Limb (tissue), 2 donors: ENCODE results near the gene SETX.

Source experiments
- DNase-seq, 2 donors: peaks; one replicate each; pipeline ENCODE4 v3.0.0-alpha.2; 2016; ENCODE audit errors: extremely low spot score in 2 of 2

Gene SETX

GRCh38 chr9:132241483-132241839, 113.3 kb downstream of the SETX start:
- DNase-seq: no peak

GRCh38 chr9:132240841-132241482, 113.8 kb downstream of the SETX start:
- DNase-seq: peak; percentile 78 to 96

DNA sequence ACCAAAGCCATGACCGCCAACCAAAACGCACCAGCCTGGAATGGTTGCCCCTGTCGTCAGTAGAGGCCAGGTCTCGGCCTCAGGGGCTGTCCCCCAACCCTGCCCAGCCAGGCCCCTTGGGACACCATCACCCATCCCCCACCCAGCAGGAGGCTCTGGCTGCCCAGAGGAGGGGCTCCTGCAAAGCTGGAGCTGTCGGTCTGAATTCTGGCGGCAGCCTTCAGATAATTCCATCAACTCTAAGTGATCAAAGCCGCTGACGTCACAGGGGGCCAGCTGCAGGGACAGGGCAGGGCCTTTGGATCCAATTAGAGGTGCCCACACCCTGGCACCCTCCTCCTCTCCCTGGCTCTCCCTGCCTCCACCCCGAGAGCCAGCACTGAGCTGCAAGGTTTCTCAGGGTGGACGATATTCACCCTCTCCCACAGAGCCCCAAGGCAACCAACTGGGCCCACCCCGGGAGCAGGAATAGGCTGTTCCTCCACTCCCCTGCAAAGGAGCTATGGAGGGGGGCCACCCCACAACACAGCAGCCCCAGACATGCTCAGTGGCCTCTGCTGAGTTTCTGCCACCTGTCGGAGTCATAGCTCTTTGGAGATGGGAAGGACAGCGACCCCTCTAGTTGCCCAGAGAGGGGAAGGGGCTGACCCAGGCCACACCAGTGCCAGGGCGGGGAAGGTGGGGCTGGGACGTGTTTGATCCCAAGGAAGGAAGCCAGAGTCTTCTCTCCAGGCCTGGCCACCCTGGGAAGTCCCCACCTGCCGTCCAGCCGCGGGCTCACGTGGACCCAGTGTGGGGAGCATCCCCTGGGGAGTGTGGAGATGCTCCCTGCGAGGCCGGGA, 114.6 kb downstream of the SETX start:
- peak in 1 of 2 donors; percentile 50 for DNase-seq

DNA sequence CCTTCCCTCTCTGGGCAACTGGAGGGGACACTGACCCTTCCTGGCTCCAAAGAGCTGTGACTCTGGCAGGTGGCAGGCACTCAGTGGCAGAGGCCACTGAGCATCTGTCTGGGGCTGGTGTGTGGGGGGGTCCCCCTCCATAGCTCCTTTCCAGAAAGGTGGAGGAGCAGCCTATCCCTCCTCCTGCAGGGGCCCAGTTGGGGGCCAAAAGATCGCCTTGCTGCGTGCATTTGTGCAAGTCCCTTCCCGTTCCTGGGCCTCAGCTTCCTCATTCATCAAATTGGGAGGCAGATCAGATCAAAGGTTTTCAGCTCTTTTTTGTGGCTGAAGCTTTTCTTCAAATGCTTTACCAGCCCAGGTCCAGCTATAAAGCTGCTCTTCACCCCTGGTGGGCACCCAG, 115.3 kb downstream of the SETX start:
- DNase-seq: peak in 1 of 2 donors; percentile 36

DNA sequence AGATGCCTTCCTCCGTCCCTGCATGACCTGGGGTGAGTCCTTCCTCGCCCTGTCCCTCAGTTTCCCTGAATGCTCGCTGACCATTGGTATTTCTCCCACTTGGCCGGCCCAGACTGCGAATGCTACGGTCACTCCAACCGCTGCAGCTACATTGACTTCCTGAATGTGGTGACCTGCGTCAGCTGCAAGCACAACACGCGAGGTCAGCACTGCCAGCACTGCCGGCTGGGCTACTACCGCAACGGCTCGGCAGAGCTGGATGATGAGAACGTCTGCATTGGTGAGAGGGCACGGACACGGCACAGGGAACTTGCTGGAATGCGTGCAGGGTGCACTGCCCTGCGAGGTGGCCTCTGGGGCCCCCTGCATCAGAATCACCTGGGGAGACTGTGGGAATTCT, 115.8 kb downstream of the SETX start:
- peak in 1 of 2 donors; percentile 27 for DNase-seq

- DNase-seq: no peak
Observed at GRCh38 chr9:132238026-132238972, 116.5 kb downstream of the SETX start.

- DNase-seq: peak in 1 of 2 donors; percentile 35
Observed at GRCh38 chr9:132237481-132237880, 117.3 kb downstream of the SETX start.

DNA sequence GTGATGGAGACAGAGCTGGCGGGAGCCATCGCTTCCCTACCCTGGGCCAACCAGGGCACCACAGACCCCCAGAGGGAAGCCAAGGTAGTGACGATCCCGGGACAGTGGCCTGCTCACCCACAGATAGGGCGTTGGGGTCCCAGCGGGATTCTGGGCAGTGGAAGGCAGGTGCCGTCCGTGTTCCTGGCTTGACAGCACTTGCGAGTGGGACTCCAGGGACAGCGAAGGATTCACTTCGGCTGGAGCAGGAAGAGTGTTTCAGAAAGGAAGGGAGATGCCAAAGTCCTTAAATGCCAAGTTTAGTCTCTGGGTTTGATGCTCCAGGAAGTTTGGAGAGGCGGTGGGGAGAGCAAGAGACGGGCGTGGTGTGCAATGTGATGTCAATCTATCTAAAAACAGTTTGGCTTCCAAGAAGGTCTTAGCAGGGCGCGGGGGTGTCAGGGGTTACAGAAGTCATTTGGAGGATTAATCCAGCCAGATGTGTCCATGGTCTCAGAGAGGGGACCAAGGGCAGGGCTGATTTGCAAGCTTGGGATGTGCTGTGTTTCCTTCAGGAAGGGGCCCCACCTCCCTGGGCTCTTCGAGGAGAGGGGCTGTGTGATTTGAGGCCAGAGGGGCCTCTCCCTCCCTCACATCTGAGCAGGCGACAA, 118.0 kb downstream of the SETX start:
- peak in 1 of 2 donors; percentile 23 for DNase-seq

- DNase-seq: peak; percentile 71 to 88
Observed at GRCh38 chr9:132235894-132236661, 118.7 kb downstream of the SETX start.

- no peak for DNase-seq
Observed at GRCh38 chr9:132235125-132235524, 119.7 kb downstream of the SETX start.

DNA sequence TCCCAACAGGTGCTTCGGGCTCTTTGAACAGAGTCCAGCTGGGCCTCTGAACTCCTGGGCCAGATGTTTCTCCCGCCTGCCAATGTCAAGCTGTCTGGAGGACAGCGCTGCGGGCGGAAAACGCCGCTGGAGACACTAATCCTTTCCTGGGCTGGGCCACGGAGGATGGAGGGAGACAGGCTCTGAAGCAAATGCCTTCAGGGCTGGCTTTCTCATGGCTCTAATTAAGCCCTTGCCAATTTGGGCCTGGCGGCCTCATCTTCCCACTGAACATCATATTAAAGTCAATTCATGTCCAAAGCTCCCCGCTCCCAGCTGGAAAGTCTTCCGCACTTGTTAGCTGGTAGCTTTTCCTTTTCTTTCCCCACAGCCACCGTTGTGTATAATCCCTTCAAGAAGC, 120.3 kb downstream of the SETX start:
- no peak for DNase-seq

DNA sequence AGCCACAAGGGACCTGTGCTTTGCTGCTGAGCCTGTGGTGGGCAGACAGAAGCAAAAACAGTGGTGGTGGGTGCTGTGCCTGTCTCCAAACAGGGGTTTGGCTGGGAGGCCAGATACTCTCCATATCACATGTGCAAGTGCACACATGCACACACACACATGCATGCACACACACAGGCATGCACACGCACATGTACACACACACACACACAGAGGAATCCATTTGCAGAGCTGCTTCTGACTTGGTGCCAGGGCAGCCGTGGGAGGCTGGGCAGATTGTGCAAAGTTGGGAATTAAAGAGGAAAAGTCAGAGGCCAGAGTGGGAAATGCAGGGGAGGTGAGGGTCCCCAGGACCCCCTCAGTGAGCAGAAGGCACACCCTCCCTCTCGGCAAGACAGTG, 121.6 kb downstream of the SETX start:
- DNase-seq: no peak

GRCh38 chr9:132232522-132232921, 122.3 kb downstream of the SETX start:
- DNase-seq: no peak

- no peak for DNase-seq
Observed at GRCh38 chr9:132231019-132231701, 123.6 kb downstream of the SETX start.

- no peak for DNase-seq
Observed at GRCh38 chr9:132230605-132231004, 124.2 kb downstream of the SETX start.

DNA sequence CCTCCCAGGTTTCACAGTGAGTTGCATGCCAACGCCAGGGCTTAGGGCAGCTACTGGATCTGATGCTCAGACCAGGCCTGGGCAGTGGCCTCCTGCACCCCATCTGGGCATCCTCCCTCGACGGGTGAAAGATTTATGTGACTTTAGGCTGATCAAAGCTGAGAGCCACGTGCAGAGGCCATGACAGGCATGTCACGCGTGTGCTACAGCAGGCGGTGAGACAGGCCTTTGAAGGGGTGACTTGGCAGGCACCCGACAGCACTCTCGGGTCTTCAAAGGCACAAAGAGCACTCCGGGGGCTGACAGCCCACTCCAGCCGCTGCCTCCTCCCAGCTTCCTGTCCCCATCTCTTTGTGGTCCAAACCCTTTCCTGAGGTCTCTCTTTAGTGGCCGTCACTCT, 126.7 kb downstream of the SETX start:
- no peak for DNase-seq

GRCh38 chr9:132226571-132227430, 128.0 kb downstream of the SETX start:
- no peak for DNase-seq

GRCh38 chr9:132224645-132225044, 130.1 kb downstream of the SETX start:
- no peak for DNase-seq

GRCh38 chr9:132221941-132222340, 132.8 kb downstream of the SETX start:
- no peak for DNase-seq
